GM12878 (cell line): ENCODE results near the gene UQCC2. TPM values are rescaled to one million over a fixed set of nuclear protein-coding genes. Genes with fewer than 3 reads are reported as not detected.

Experiments
- ATAC-seq: fragments of 200-7000 bp; cut with Tn5 transposase; 3 replicates; pipeline ENCODE4 v1.9.1; 2020; ENCODE audit warnings: mild to moderate bottlenecking, moderate library complexity
- BruUV-seq: library from RNA; stranded (reverse); fragments of 400-500 nt; replicated peaks from 2 replicates; lab custom pipeline; 2021; lab: Mats Ljungman, UMichigan
- CTCF ChIA-PET: fragments of 300-600 bp; sonication (Branson Sonifier 250); formaldehyde crosslinking; extraction: SDS; loops from one replicate; lab custom pipeline; 2021; ENCODE audit warnings: inconsistent platforms; lab: Yijun Ruan, JAX
- POLR2A ChIA-PET: fragments of 350-600 bp; formaldehyde crosslinking; extraction: SDS; loops from one replicate; lab custom pipeline; 2021; ENCODE audit warnings: inconsistent platforms; lab: Charles Lee
- RAD21 ChIA-PET: fragments of 300-600 bp; sonication (Branson Sonifier 250); formaldehyde crosslinking; loops from one replicate; lab custom pipeline; 2023; ENCODE audit warnings: antibody characterized with exemption; ENCODE audit not compliant: unreplicated experiment; lab: Charles Lee
- SMC1A ChIA-PET: fragments of 300-600 bp; sonication (Branson Sonifier 250); formaldehyde crosslinking; loops from one replicate; lab custom pipeline; 2023; ENCODE audit not compliant: unreplicated experiment, uncharacterized antibody; lab: Charles Lee
- DNase-seq: peaks from one replicate; pipeline ENCODE4 v3.0.0-alpha.2; 2011; ENCODE audit warnings: low read depth, low spot score
- FAIRE-seq: peaks from 3 replicates; lab custom pipeline; 2011; peaks lifted over from hg19 to GRCh38; lab: Jason Lieb, UNC
- H2AFZ ChIP-seq: 2 replicates; pipeline ENCODE4 v1.6.0; 2011; ENCODE audit warnings: low read depth, low read length, control low read depth; ENCODE audit not compliant: control insufficient read depth
- H3K27ac ChIP-seq: 2 replicates; pipeline ENCODE4 v1.5.1; 2011; ENCODE audit warnings: control low read depth; ENCODE audit not compliant: control insufficient read depth, insufficient read depth
- H3K27me3 ChIP-seq, 2 experiments: replicated peaks in 1 of 2; 2 replicates each; pipeline versions ENCODE4 v1.6.0 to v1.6.1; 2011; ENCODE audit warnings: low read length in 1 of 2; ENCODE audit not compliant: control insufficient read depth in 2 of 2, insufficient read depth in 2 of 2
- H3K36me3 ChIP-seq, 2 experiments: 2 replicates each; pipeline ENCODE4 v1.5.1; 2011; ENCODE audit warnings: low read length in 1 of 2; ENCODE audit not compliant: control insufficient read depth in 2 of 2, insufficient read depth in 2 of 2
- H3K4me1 ChIP-seq: 2 replicates; pipeline ENCODE4 v1.6.1; 2011; ENCODE audit warnings: mild to moderate bottlenecking, low read length, moderate library complexity, mixed read lengths; ENCODE audit not compliant: control insufficient read depth, insufficient read depth
- H3K4me2 ChIP-seq: 2 replicates; pipeline ENCODE4 v1.6.0; 2011; ENCODE audit warnings: control low read depth; ENCODE audit not compliant: control insufficient read depth, insufficient read depth
- H3K4me3 ChIP-seq: fragments of 200-600 bp; sonication (generic); 2 replicates; pipeline ENCODE4 v1.5.1; 2016
- H3K79me2 ChIP-seq: 2 replicates; pipeline ENCODE4 v1.6.0; 2011; ENCODE audit warnings: low read length; ENCODE audit not compliant: control insufficient read depth, insufficient read depth
- H3K9ac ChIP-seq: 2 replicates; pipeline ENCODE4 v1.8.0; 2011; ENCODE audit warnings: low read length, control low read depth, mixed read lengths; ENCODE audit not compliant: control insufficient read depth, insufficient read depth
- H3K9me3 ChIP-seq: replicated peaks from 3 replicates; pipeline ENCODE4 v1.5.1; 2011; ENCODE audit warnings: mild to moderate bottlenecking, low read length; ENCODE audit not compliant: control insufficient read depth, insufficient read depth
- H4K20me1 ChIP-seq: 2 replicates; pipeline ENCODE4 v1.6.0; 2011; ENCODE audit not compliant: control insufficient read depth, insufficient read depth
- ASH2L ChIP-seq: fragments of 300-600, 200-600 bp; sonication (generic); IDR thresholded peaks from 2 replicates; pipeline ENCODE4 v1.6.1; 2017; ENCODE audit warnings: low read depth, mild to moderate bottlenecking, borderline replicate concordance
- BCLAF1 ChIP-seq: fragments of 450-650 bp; IDR thresholded peaks from 2 replicates; pipeline ENCODE4 v1.6.1; 2017; ENCODE audit warnings: antibody characterized with exemption, mild to moderate bottlenecking, moderate library complexity
- BMI1 ChIP-seq: fragments of 450-650 bp; IDR thresholded peaks from 2 replicates; pipeline ENCODE4 v1.6.1; 2016; ENCODE audit warnings: mild to moderate bottlenecking, moderate library complexity, borderline replicate concordance
- CHD1 ChIP-seq: IDR thresholded peaks from 2 replicates; pipeline ENCODE4 v1.6.1; 2012; ENCODE audit warnings: low read depth, low read length, improper control_type of control experiment
- ETV6 ChIP-seq, 2 experiments: fragments of 450-650 bp in 1 of 2; IDR thresholded peaks in 1 of 2; conservative IDR thresholded peaks in 1 of 2; 2 replicates each; pipeline ENCODE4 v1.6.1; 2014; ENCODE audit warnings: antibody characterized with exemption in 1 of 2, borderline replicate concordance in 1 of 2, low read depth in 1 of 2, mild to moderate bottlenecking in 1 of 2, moderate library complexity in 1 of 2
- KAT2A ChIP-seq: conservative IDR thresholded peaks from 2 replicates; pipeline ENCODE4 v1.6.1; 2011; ENCODE audit warnings: low read depth, low read length; ENCODE audit not compliant: control insufficient read depth
- PRDM15 ChIP-seq: fragments of 450-650 bp; formaldehyde crosslinking; IDR thresholded peaks from 2 replicates; pipeline ENCODE4 v1.4.0; 2020; ENCODE audit warnings: mild to moderate bottlenecking, moderate library complexity
- USF1 ChIP-seq: IDR thresholded peaks from 2 replicates; pipeline ENCODE4 v1.6.1; 2011; ENCODE audit warnings: borderline replicate concordance, low read depth, mild to moderate bottlenecking, moderate library complexity, mixed read lengths, low read length; ENCODE audit not compliant: insufficient read depth; ENCODE audit errors: extremely low read length
- WGBS: methylation state at CpG from one replicate; pipeline ENCODE4 v1.1.6; 2016; ENCODE audit warnings: low lambda C conversion rate; ENCODE audit not compliant: insufficient replicate concordance, insufficient coverage; ENCODE audit errors: missing lambda C conversion rate; 5-methylcytosine and 5-hydroxymethylcytosine counted together
- in situ Hi-C: fragments of 300-500 bp; cut with MboI; formaldehyde crosslinking; loops from 9 replicates; pipeline ENCODE4 v1.14.3; 2018; ENCODE audit warnings: mixed read lengths
- intact Hi-C: fragments of 100-400 bp; cut with micrococcal nuclease; formaldehyde crosslinking; loops from one replicate; pipeline ENCODE4 v1.14.2; 2022; ENCODE audit not compliant: unreplicated experiment
- polyA plus RNA-seq, 11 experiments: library from polyadenylated mRNA; depleted of rRNA in 4 of 11; unstranded in 6 of 11; stranded (reverse) in 5 of 11; fragments of >200 nt; fragmentation: Nextera tagmentation in 4 of 11; fragmentation: Illumina TruSeq in 1 of 11; extraction: Ambion mirVana in 4 of 11; extraction: Trizol in 1 of 11; gene quantifications; 1 replicate in 1 of 11; 2 replicates in 10 of 11; pipeline versions ENCODE4 v1.2.1 to v1.2.3, GENCODE V29; 2011 to 2016; ENCODE audit warnings: inconsistent platforms in 2 of 11, missing spikeins in 2 of 11, low read depth in 1 of 11
- total RNA-seq, 4 experiments: library from RNA; depleted of rRNA in 3 of 4; stranded (reverse); fragments of >200 nt in 3 of 4; fragmentation: Illumina TruSeq in 1 of 4; extraction: Trizol in 1 of 4; gene quantifications; 2 replicates each; pipeline versions ENCODE4 v1.2.1 to v1.2.3, GENCODE V29; 2013 to 2021

The UQCC2 gene
- total and polyA plus RNA-seq, 10 of the 15 experiments (the other 5 are each of a cell fraction or from before 2014, with no cell fraction given) = 40.6 to 478 (median 71.2) TPM

GRCh38 chr6:33665957-33666356 lies 45.5 kb downstream of the UQCC2 start (continued):
- no peak for TF ChIP-seq ETV6 (conservative IDR thresholded peaks at IDR 0.05 in 1 of 2, IDR thresholded peaks at IDR 0.05 in 1 of 2; ENCODE audit: borderline replicate concordance in 1 of 2, low read depth in 1 of 2)
- TF ChIP-seq PRDM15 (CRISPR knock-in tag) = no peak
- TF ChIP-seq KAT2A = no peak
- TF ChIP-seq USF1 = no peak
- no peak for TF ChIP-seq BMI1
- TF ChIP-seq ASH2L = no peak

GRCh38 chr6:33664506-33665057 lies 46.9 kb downstream of the UQCC2 start:
- H3K9ac ChIP-seq = no peak overlapping the region
- ChIA-PET POLR2A (no interaction called here), RAD21 (no interaction called here), CTCF (no interaction called here), SMC1A (no interaction called here)
- no peaks in the 10 kb centered on the region for H3K79me2 ChIP-seq
- no TSS peak for BruUV-seq
- no peaks in the 10 kb centered on the region for H3K27me3 ChIP-seq
- WGBS = over 99% methylated on average over 16 of the region's 17 CpGs
- H3K36me3 ChIP-seq = peaks cover 19 to 29% of the 10 kb centered on the region in 2 experiments
- no peak overlapping the region for H3K4me2 ChIP-seq
- TF ChIP-seq BCLAF1 (no peak), CHD1 (no peak)
- no peak for DNase-seq
- no peak overlapping the region for H2AFZ ChIP-seq
- H3K4me3 ChIP-seq = no peak overlapping the region
- no peak for ATAC-seq
- H3K9me3 ChIP-seq = no peaks in the 10 kb centered on the region
- in situ Hi-C loops = no loop called here
- H3K4me1 ChIP-seq = no peaks in the 10 kb centered on the region
- FAIRE-seq = no peak
- intact Hi-C loops = no loop called here
- no peak overlapping the region for H3K27ac ChIP-seq
- H4K20me1 ChIP-seq = no peaks in the 10 kb centered on the region
